K562 (cell line): ENCODE data around the gene CFAP251.

ENCODE experiments used
- BMI1 ChIP-seq: fragments of 150-350 bp; IDR thresholded peaks from 2 replicates; pipeline ENCODE4 v1.6.1; 2014; ENCODE audit warnings: low read length
- CTCF ChIP-seq, 3 experiments: IDR thresholded peaks in 2 of 3; conservative IDR thresholded peaks in 1 of 3; 2 replicates each; pipeline ENCODE4 v1.5.1; 2011 to 2012; ENCODE audit warnings: low read length in 3 of 3, mild to moderate bottlenecking in 3 of 3, control low read depth in 2 of 3, improper control_type of control experiment in 1 of 3, inconsistent platforms in 1 of 3, low read depth in 1 of 3, mixed read lengths in 1 of 3, moderate library complexity in 1 of 3; ENCODE audit not compliant: insufficient read depth in 2 of 3
- E2F6 ChIP-seq, 2 experiments: IDR thresholded peaks; 2 replicates each; pipeline ENCODE4 v1.6.1; 2011; ENCODE audit warnings: borderline replicate concordance in 1 of 2, control low read depth in 1 of 2, low read depth in 1 of 2, low read length in 1 of 2, mild to moderate bottlenecking in 1 of 2, mixed read lengths in 1 of 2, moderate library complexity in 1 of 2; ENCODE audit not compliant: insufficient read depth in 1 of 2, insufficient read length in 1 of 2, poor library complexity in 1 of 2, severe bottlenecking in 1 of 2; ENCODE audit errors: extremely low read depth in 1 of 2
- ETV6 ChIP-seq, 3 experiments: fragments of 150-350 bp in 1 of 3; sonication (generic) in 1 of 3; formaldehyde crosslinking in 1 of 3; IDR thresholded peaks; 2 replicates each; pipeline versions ENCODE4 v1.6.1 to v1.8.0; 2014 to 2022; ENCODE audit warnings: borderline replicate concordance in 2 of 3, low read depth in 2 of 3, antibody characterized with exemption in 1 of 3, low read length in 1 of 3, mild to moderate bottlenecking in 1 of 3, missing genetic modification reagents in 1 of 3
- POLR2A ChIP-seq: fragments of 450-650 bp; conservative IDR thresholded peaks from 2 replicates; pipeline ENCODE4 v1.6.1; 2016
- TCF3 ChIP-seq: sonication (generic); formaldehyde crosslinking; IDR thresholded peaks from 2 replicates; pipeline ENCODE4 v1.4.0; 2020; ENCODE audit warnings: mild to moderate bottlenecking, missing genetic modification reagents
- ZNF444 ChIP-seq: fragments of 250-450 bp; sonication (Bioruptor Pico); IDR thresholded peaks from 2 replicates; pipeline ENCODE4 v1.4.0; 2020; ENCODE audit warnings: mild to moderate bottlenecking, moderate library complexity

GRCh38 chr12:121958541-121959240 is 40.3 kb downstream of the CFAP251 start:
- TF ChIP-seq ZNF444 (CRISPR knock-in tag) (no peak), ETV6 (IDR thresholded peaks at IDR 0.05; ENCODE audit: borderline replicate concordance in 1 of 2, low read depth in 2 of 2, low read length in 1 of 2) (no peak), ETV6 (CRISPR knock-in tag; IDR thresholded peaks at IDR 0.05; ENCODE audit: borderline replicate concordance) (no peak), BMI1 (no peak), POLR2A (no peak), CTCF (IDR thresholded peaks at IDR 0.05 in 2 of 3, conservative IDR thresholded peaks at IDR 0.05 in 1 of 3; ENCODE audit: insufficient read depth in 2 of 3, low read depth in 1 of 3, low read length in 3 of 3) (no peak), E2F6 (IDR thresholded peaks at IDR 0.05; ENCODE audit: borderline replicate concordance in 1 of 2, extremely low read depth in 1 of 2, insufficient read depth in 1 of 2, insufficient read length in 1 of 2, low read depth in 1 of 2, low read length in 1 of 2, poor library complexity in 1 of 2, severe bottlenecking in 1 of 2) (no peak), TCF3 (no peak)
